ENCODE data around the gene CST6. TPM values are rescaled to one million over a fixed set of nuclear protein-coding genes. Genes with fewer than 3 reads are reported as not detected.

Gene CST6
- total RNA-seq, 2 experiments from 2014 or later: not detected

DNA sequence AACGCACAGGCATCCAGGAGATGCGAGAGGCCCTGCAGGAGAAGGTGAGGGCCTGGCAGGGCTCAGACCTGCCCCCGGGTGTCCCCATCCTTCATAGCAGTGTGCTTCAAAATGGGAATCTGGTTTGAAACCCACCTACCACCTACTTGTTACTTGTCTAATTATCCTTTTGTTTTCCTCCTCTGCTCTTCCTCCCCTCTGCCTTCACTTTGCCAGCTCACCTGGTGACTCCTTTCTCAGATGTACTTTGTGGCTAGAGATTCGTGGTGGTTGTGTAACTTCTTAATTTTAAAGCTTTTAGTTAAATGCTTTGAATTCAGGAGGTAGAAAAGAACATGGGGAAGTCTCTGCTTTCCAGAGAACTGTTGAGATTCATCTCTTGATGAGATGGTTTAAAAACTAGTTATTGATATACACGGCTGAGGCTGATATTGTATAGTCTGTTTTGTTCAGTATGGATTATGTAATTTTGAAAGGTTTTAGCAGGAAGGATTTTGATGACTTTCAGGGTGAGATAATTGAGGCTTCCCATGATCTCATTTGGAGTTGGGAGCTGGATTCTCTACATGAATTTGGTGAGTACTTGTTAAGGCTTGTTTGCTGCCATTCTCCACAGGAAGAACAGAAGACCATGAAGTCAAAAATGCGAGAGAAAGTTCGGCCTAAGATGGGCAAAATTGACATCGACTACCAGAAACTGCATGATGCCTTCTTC lies 48.3 kb downstream of the CST6 start:
- H3K4me3 Mint-ChIP-seq: no peak overlapping the region
- POLR2A ChIA-PET: interaction anchor here (0.6 kb wide), 1 partner anchor 32 kb away, joined by 3 read pairs; no protein-coding TSS in a partner anchor

DNA sequence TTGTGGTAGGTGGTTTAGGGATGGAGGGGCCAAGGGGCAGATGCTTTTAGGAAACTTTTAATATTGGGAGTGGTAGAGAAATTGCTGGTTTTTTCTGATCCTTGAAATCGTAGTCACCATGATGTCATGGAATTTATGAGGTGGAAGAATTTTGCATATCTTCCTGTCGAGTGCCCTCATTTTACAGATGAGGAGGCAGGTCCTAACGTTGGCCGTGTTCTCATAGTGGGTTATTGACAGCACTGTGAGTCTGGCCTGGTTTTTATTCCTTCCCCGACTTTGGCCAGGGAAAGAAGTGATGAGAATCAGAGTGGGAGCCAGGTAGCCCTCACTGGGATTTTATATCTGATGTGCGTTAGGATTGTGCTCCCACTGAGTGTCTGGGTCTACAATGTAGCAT lies 49.5 kb downstream of the CST6 start:
- peaks cover 80% of the 10 kb centered on the region for H3K36me3 Mint-ChIP-seq (ENCODE audit: low read depth)
- peak overlapping the region; percentile 60 for H3K27ac Mint-ChIP-seq
- H3K4me1 Mint-ChIP-seq: peaks cover 35% of the 10 kb centered on the region
- H3K9me3 Mint-ChIP-seq: peaks cover 2% of the 10 kb centered on the region
- no peak for DNase-seq
- no peak overlapping the region for H3K4me3 Mint-ChIP-seq
- no peaks in the 10 kb centered on the region for H3K27me3 Mint-ChIP-seq
- CTCF ChIA-PET: no interaction called here
- POLR2A ChIA-PET: no interaction called here

More for the DNA sequence above, 48.3 kb downstream of the CST6 start:
- Mint-ChIP-seq H3K9me3 (peaks cover under 1% of the 10 kb centered on the region), H3K27me3 (no peaks in the 10 kb centered on the region), H3K4me1 (peaks cover 33% of the 10 kb centered on the region), H3K36me3 (ENCODE audit: low read depth) (peaks cover 79% of the 10 kb centered on the region), H3K27ac (no peak overlapping the region)
- CTCF ChIA-PET: interaction anchor here (0.6 to 3.0 kb wide), 4 partner anchors 9 to 219 kb away, joined by 3 to 22 read pairs (median 4); partner anchors contain the start of genes FIBP and PACS1
- no peak for DNase-seq

- POLR2A ChIA-PET: no interaction called here
- Mint-ChIP-seq H3K36me3 (ENCODE audit: low read depth) (peaks cover 80% of the 10 kb centered on the region), H3K27ac (no peak overlapping the region), H3K9me3 (peaks cover 2% of the 10 kb centered on the region), H3K4me1 (peaks cover 43% of the 10 kb centered on the region), H3K27me3 (no peaks in the 10 kb centered on the region), H3K4me3 (no peak overlapping the region)
- CTCF ChIA-PET: interaction anchor here (0.9 to 1.3 kb wide), 2 partner anchors 15 to 82 kb away, joined by 3 to 4 read pairs; no protein-coding TSS in a partner anchor
- no peak for DNase-seq
Measured at GRCh38 chr11:66062408-66062807, 50.6 kb downstream of the CST6 start.

Other genes with a start within 250 kb of the CST6 start
- gene AP5B1, start 231.0 kb upstream of the CST6 start, total RNA-seq: 10 to 100 TPM; 17.4 to 20.2 TPM
- not detected for gene OVOL1, start 224.9 kb upstream of the CST6 start, total RNA-seq
- 1 to 10 TPM; 2.1 to 2.2 TPM for gene SNX32, start 178.0 kb upstream of the CST6 start, total RNA-seq
- 1,000 to 10,000 TPM; 1,543 to 1,707 TPM for gene CFL1, start 153.8 kb upstream of the CST6 start, total RNA-seq
- 100 to 1,000 TPM in 1 of 2 experiments, 10 to 100 TPM in 1; 96.6 to 108 TPM for gene MUS81, start 151.6 kb upstream of the CST6 start, total RNA-seq
- gene EFEMP2, start 139.2 kb upstream of the CST6 start, total RNA-seq: 1 to 10 TPM; 9.0 to 9.7 TPM
- 10 to 100 TPM; 22.9 to 23.6 TPM for gene CTSW, start 132.2 kb upstream of the CST6 start, total RNA-seq
- gene FIBP, start 123.5 kb upstream of the CST6 start, total RNA-seq: 100 to 1,000 TPM in 1 of 2 experiments, 10 to 100 TPM in 1; 94.7 to 112 TPM
- gene CCDC85B, start 121.3 kb upstream of the CST6 start, total RNA-seq: 10 to 100 TPM; 39.4 to 56.7 TPM
- gene FOSL1, start 111.6 kb upstream of the CST6 start, total RNA-seq: 1 to 10 TPM; 1.7 to 2.0 TPM
- 10 to 100 TPM; 32.7 to 36.3 TPM for gene C11orf68, start 92.9 kb upstream of the CST6 start, total RNA-seq
- 100 to 1,000 TPM; 190 to 218 TPM for gene DRAP1, start 92.6 kb upstream of the CST6 start, total RNA-seq
- not detected for gene TSGA10IP, start 66.5 kb upstream of the CST6 start, total RNA-seq
- gene SART1, start 50.3 kb upstream of the CST6 start, total RNA-seq: 10 to 100 TPM; 79.6 to 81.7 TPM
- 10 to 100 TPM; 50.4 to 54.4 TPM for gene EIF1AD, start 9.9 kb upstream of the CST6 start, total RNA-seq
- 100 to 1,000 TPM; 223 to 236 TPM for gene BANF1, start 9.5 kb upstream of the CST6 start, total RNA-seq
- gene CATSPER1, start 14.5 kb downstream of the CST6 start, total RNA-seq: not detected
- not detected for gene GAL3ST3, start 37.2 kb downstream of the CST6 start, total RNA-seq
- gene SF3B2, start 40.4 kb downstream of the CST6 start, total RNA-seq: 100 to 1,000 TPM; 217 to 223 TPM
- 100 to 1,000 TPM; 109 TPM for gene PACS1, start 58.3 kb downstream of the CST6 start, total RNA-seq
- 10 to 100 TPM; 32.1 to 38.5 TPM for gene KLC2, start 245.7 kb downstream of the CST6 start, total RNA-seq

Data from activated CD4-positive, alpha-beta T cell treated with anti-CD3 and anti-CD28 coated beads, Interleukin-2, amount 10 ng/mL, durations not matched to agents 7 days and 5 days (primary cell).